Smooth muscle cell (in vitro differentiated cells): Measurements from ENCODE around the gene DNAJB11. TPM values are rescaled to one million over a fixed set of nuclear protein-coding genes. Genes with fewer than 3 reads are reported as not detected.
"Not testable (repeated sequence)": the region's sequence is repeated elsewhere in the genome, so short reads cannot be mapped to it uniquely, and the experiment has no call there.

Experiments
- DNase-seq: peaks from one replicate; lab custom pipeline; 2025; ENCODE audit not compliant: unreplicated experiment; lab: John Stamatoyannopoulos, UW
- H2AFZ ChIP-seq: fragments of 200-600 bp; sonication (generic); 2 replicates; pipeline ENCODE4 v1.6.0; 2016; ENCODE audit warnings: antibody characterized with exemption, low read depth, mild to moderate bottlenecking
- H3F3A ChIP-seq: fragments of 200-600 bp; sonication (generic); 2 replicates; pipeline ENCODE4 v1.6.0; 2017; ENCODE audit warnings: antibody characterized with exemption, low read depth
- H3K27ac ChIP-seq: fragments of 200-600 bp; sonication (generic); 2 replicates; pipeline ENCODE4 v1.5.1; 2016; ENCODE audit warnings: low read depth, mild to moderate bottlenecking
- H3K27me3 ChIP-seq: fragments of 200-600 bp; sonication (generic); 2 replicates; pipeline ENCODE4 v1.6.1; 2016; ENCODE audit warnings: low read depth, mild to moderate bottlenecking
- H3K36me3 ChIP-seq: fragments of 200-600 bp; sonication (generic); 2 replicates; pipeline ENCODE4 v1.5.1; 2016; ENCODE audit warnings: low read depth
- H3K4me1 ChIP-seq: fragments of 200-600 bp; sonication (generic); 2 replicates; pipeline ENCODE4 v1.5.1; 2016; ENCODE audit warnings: low read depth
- H3K4me2 ChIP-seq: fragments of 200-600 bp; sonication (generic); 2 replicates; pipeline ENCODE4 v1.6.0; 2016; ENCODE audit warnings: mild to moderate bottlenecking
- H3K4me3 ChIP-seq: fragments of 200-600 bp; sonication (generic); 2 replicates; pipeline ENCODE4 v1.5.1; 2016; ENCODE audit warnings: mild to moderate bottlenecking
- H3K79me2 ChIP-seq: fragments of 200-600 bp; sonication (generic); 2 replicates; pipeline ENCODE4 v1.6.0; 2016; ENCODE audit warnings: low read depth, mild to moderate bottlenecking
- H3K9ac ChIP-seq: fragments of 200-600 bp; sonication (generic); 2 replicates; pipeline ENCODE4 v1.6.0; 2016; ENCODE audit warnings: low read depth
- H3K9me3 ChIP-seq: fragments of 200-600 bp; sonication (generic); replicated peaks from 2 replicates; pipeline ENCODE4 v1.5.1; 2016; ENCODE audit warnings: low read depth
- H4K20me1 ChIP-seq: fragments of 200-600 bp; sonication (generic); 2 replicates; pipeline ENCODE4 v1.6.0; 2016; ENCODE audit warnings: low read depth
- CTCF ChIP-seq: fragments of 200-600 bp; sonication (generic); IDR thresholded peaks from 2 replicates; pipeline ENCODE4 v1.5.1; 2017; ENCODE audit warnings: borderline replicate concordance, mild to moderate bottlenecking, antibody characterized with exemption; ENCODE audit not compliant: insufficient read depth, poor library complexity, severe bottlenecking
- WGBS: methylation state at CpG from one replicate; pipeline ENCODE4 v1.1.7; 2016; ENCODE audit warnings: low lambda C conversion rate; 5-methylcytosine and 5-hydroxymethylcytosine counted together
- polyA plus RNA-seq: library from polyadenylated mRNA; unstranded; fragments of >200 nt; fragmentation: Nextera tagmentation; extraction: Ambion mirVana; gene quantifications from 2 replicates; pipeline ENCODE4 v1.2.1, GENCODE V29; 2016
- total RNA-seq: library from RNA; depleted of rRNA; stranded (reverse); fragments of >200 nt; gene quantifications from 2 replicates; pipeline ENCODE4 v1.2.3, GENCODE V29; 2014

Gene DNAJB11
- total and polyA plus RNA-seq, 2 experiments from 2014 or later: 103 to 136 TPM

GRCh38 chr3:186567072-186567921 lies 3.2 kb upstream of the DNAJB11 start, which contains the start of gene TBCCD1:
Gene TBCCD1 (minus strand): TSS chr3:186567339. CDS start chr3:186564329, 3,010 bp downstream.
- Histone ChIP-seq H3K27ac (peak within 1 kb of the TSS; percentile 70), H3K4me3 (peak within 1 kb of the TSS; percentile 76), H3K9ac (peak within 1 kb of the TSS; percentile 78), H3K27me3 (no peaks in the 10 kb centered on the region), H4K20me1 (no peaks in the 10 kb centered on the region), H3K36me3 (no peaks in the 10 kb centered on the region), H2AFZ (peak within 1 kb of the TSS; percentile 99), H3F3A (no peaks in the 10 kb centered on the region), H3K4me2 (peak within 1 kb of the TSS; percentile 91), H3K4me1 (peaks cover 17% of the 10 kb centered on the region), H3K79me2 (peaks cover 39% of the 10 kb centered on the region), H3K9me3 (no peaks in the 10 kb centered on the region)
- 1% methylated on average over 60 of the region's 66 CpGs for WGBS
- DNase-seq: peak; percentile 84
- no peak for TF ChIP-seq CTCF

- peak overlapping the region; percentile 61 for H3K4me3 ChIP-seq
Observed at GRCh38 chr3:186569361-186569760, 1.2 kb upstream of the DNAJB11 start.

GRCh38 chr3:186569779-186570095 lies 783 bp upstream of the DNAJB11 start:
- Histone ChIP-seq H3F3A (no peaks in the 10 kb centered on the region), H4K20me1 (no peaks in the 10 kb centered on the region), H3K27me3 (no peaks in the 10 kb centered on the region), H3K4me2 (peak overlapping the region; percentile 92), H3K9me3 (no peaks in the 10 kb centered on the region), H3K4me1 (peaks cover 17% of the 10 kb centered on the region), H3K27ac (peak overlapping the region; percentile 57), H3K4me3 (peak overlapping the region; percentile 61), H3K9ac (peak overlapping the region; percentile 59), H3K36me3 (peaks cover 11% of the 10 kb centered on the region), H2AFZ (peak overlapping the region; percentile 81), H3K79me2 (peaks cover 38% of the 10 kb centered on the region)
- WGBS: 16% methylated on average over 7 of the region's 7 CpGs
- DNase-seq: no peak
- no peak for TF ChIP-seq CTCF

More at GRCh38 chr3:186569361-186569760, 1.2 kb upstream of the DNAJB11 start:
- H2AFZ ChIP-seq: peak overlapping the region; percentile 81
- peaks cover 17% of the 10 kb centered on the region for H3K4me1 ChIP-seq
- peaks cover 40% of the 10 kb centered on the region for H3K79me2 ChIP-seq
- H3K4me2 ChIP-seq: peak overlapping the region; percentile 92
- 90% methylated on average over 11 of the region's 11 CpGs for WGBS
- H3K36me3 ChIP-seq, H3K27ac ChIP-seq, H3K27me3 ChIP-seq, H3K9ac ChIP-seq, DNase-seq, H4K20me1 ChIP-seq, H3F3A ChIP-seq, H3K9me3 ChIP-seq: not testable (repeated sequence)

DNA sequence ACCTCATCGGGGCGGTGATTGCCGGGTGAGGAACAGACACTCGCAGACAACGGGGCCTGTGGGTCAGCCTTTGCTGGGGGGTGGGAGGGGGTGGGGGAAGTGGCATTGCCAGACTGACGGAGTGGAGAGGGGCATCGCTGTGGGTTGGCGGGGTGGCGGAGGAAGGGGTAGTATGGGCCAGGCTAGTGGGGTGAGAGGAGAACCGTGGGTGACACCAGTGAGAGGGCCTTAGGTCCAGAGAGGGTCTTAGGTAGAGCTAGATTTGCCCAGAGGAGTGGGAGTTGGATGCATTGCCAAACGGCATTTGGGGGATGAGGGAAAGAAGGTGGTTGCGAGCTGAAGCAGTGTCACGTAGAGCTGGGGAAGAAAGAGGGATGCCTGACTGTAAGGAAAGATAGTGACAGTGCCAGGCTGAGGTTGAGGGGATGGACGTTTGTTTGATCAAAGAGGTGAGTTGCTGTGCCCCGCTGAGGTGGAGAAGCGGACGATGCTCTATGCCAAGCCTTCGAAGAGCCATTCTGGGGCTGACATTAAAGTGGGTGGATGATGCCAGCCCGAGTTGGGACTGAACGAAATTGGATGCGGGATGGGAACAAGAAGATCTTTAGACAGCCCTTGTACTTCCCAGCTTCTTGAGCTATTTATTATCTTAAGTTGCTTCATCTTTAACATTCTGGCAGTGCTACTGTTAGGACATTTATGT lies 572 bp downstream of the DNAJB11 start:
- H3K4me2 ChIP-seq: peak overlapping the region; percentile 96
- H3K9ac ChIP-seq: peak overlapping the region; percentile 96
- H4K20me1 ChIP-seq: peaks cover 4% of the 10 kb centered on the region
- H2AFZ ChIP-seq: peak overlapping the region; percentile 83
- WGBS: 16% methylated on average over 21 of the region's 21 CpGs
- H3K79me2 ChIP-seq: peaks cover 27% of the 10 kb centered on the region
- H3K9me3 ChIP-seq: no peaks in the 10 kb centered on the region
- DNase-seq: no peak
- H3K36me3 ChIP-seq: peaks cover 17% of the 10 kb centered on the region
- H3K4me1 ChIP-seq: peaks cover 17% of the 10 kb centered on the region
- H3F3A ChIP-seq: no peaks in the 10 kb centered on the region
- peak overlapping the region; percentile 88 for H3K27ac ChIP-seq
- H3K27me3 ChIP-seq: no peaks in the 10 kb centered on the region
- H3K4me3 ChIP-seq: peak overlapping the region; percentile 80
- TF ChIP-seq CTCF: no peak
